Immature natural killer cell (primary cell): ENCODE data around the gene GEMIN7. TPM values are rescaled to one million over a fixed set of nuclear protein-coding genes. Genes with fewer than 3 reads are reported as not detected.

Experiments
- DNase-seq, 3 donors: peaks; one replicate each; pipeline ENCODE4 v3.0.0; 2022; ENCODE audit warnings: mixed read lengths in 1 of 3
- H3K27ac Mint-ChIP-seq, 6 donors: one replicate each; pipeline ENCODE4 v1.8.0; 2020; ENCODE audit warnings: mixed read lengths in 6 of 6, mild to moderate bottlenecking in 5 of 6, inconsistent platforms in 4 of 6, moderate library complexity in 3 of 6
- H3K27me3 Mint-ChIP-seq, 3 donors: one replicate each; pipeline ENCODE4 v1.8.0; 2020 to 2021; ENCODE audit warnings: low read depth in 3 of 3, mild to moderate bottlenecking in 3 of 3, mixed read lengths in 3 of 3, moderate library complexity in 3 of 3, inconsistent platforms in 1 of 3
- H3K36me3 Mint-ChIP-seq, 3 donors: one replicate each; pipeline ENCODE4 v1.8.0; 2020; ENCODE audit warnings: mixed read lengths in 3 of 3, inconsistent platforms in 2 of 3, mild to moderate bottlenecking in 2 of 3
- H3K4me1 Mint-ChIP-seq, 2 donors: one replicate each; pipeline ENCODE4 v1.8.0; 2020; ENCODE audit warnings: inconsistent platforms in 2 of 2, mild to moderate bottlenecking in 2 of 2, mixed read lengths in 2 of 2, moderate library complexity in 1 of 2
- H3K4me3 Mint-ChIP-seq, 5 donors: one replicate each; pipeline ENCODE4 v1.8.0; 2020; ENCODE audit warnings: mild to moderate bottlenecking in 5 of 5, mixed read lengths in 5 of 5, inconsistent platforms in 3 of 5, moderate library complexity in 3 of 5
- H3K9me3 Mint-ChIP-seq, 6 donors: one replicate each; pipeline ENCODE4 v1.8.0; 2020; ENCODE audit warnings: mild to moderate bottlenecking in 6 of 6, mixed read lengths in 6 of 6, inconsistent platforms in 4 of 6, moderate library complexity in 3 of 6
- polyA plus RNA-seq, 3 donors: library from polyadenylated mRNA; unstranded; fragments of 300-500 nt; fragmentation: Illumina TruSeq; gene quantifications; one replicate each; pipeline ENCODE4 v1.2.3, GENCODE V29; 2021

Gene GEMIN7
- polyA plus RNA-seq, 3 donors from 2014 or later = 120 to 130 (median 123) TPM

DNA sequence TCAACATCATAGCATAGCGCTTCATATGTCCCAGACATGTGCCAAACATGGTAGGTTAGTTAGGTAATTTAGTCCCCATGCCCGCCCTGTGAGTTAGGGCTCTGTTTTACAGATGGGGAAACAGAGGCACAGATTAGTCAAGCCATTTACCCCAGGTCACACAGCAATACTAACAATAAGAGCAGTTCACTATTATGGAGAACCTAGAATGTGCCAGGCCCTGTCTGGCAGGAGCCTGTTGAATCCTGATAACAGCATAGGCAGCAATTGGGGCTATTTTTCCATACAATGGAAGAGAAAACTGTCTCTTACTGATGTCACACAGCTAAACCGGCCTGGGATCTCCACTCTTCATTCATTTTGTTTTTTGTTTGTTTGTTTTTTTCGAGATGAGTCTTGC lies 7.4 kb downstream of the GEMIN7 start:
- peak overlapping the region in 4 of 5 donors; percentile 30 to 78 (median 50) for H3K4me3 Mint-ChIP-seq
- H3K36me3 Mint-ChIP-seq = peaks cover 8 to 14% (median 10%) of the 10 kb centered on the region in 3 donors
- peak overlapping the region; percentile 89 to 95 (median 90) for H3K27ac Mint-ChIP-seq
- peaks cover 8 to 17% (median 16%) of the 10 kb centered on the region in 3 donors for H3K27me3 Mint-ChIP-seq
- H3K4me1 Mint-ChIP-seq = peaks cover 62 to 68% of the 10 kb centered on the region in 2 donors
- H3K9me3 Mint-ChIP-seq = no peaks in the 10 kb centered on the region
- no peak for DNase-seq

- H3K27ac Mint-ChIP-seq = peak overlapping the region; percentile 90 to 95 (median 90)
- H3K4me3 Mint-ChIP-seq = peak overlapping the region; percentile 61 to 94 (median 78)
- H3K4me1 Mint-ChIP-seq = peaks cover 62 to 67% of the 10 kb centered on the region in 2 donors
- H3K36me3 Mint-ChIP-seq = peaks cover 4 to 9% (median 8%) of the 10 kb centered on the region in 3 donors
- peak; percentile 89 to 93 (median 91) for DNase-seq
- H3K27me3 Mint-ChIP-seq = peaks cover 7 to 21% (median 17%) of the 10 kb centered on the region in 3 donors
- H3K9me3 Mint-ChIP-seq = no peaks in the 10 kb centered on the region
These were observed 8.5 kb downstream of the GEMIN7 start for GRCh38 chr19:45087531-45087930.

- Mint-ChIP-seq H3K4me1 (peaks cover 83 to 89% of the 10 kb centered on the region in 2 donors), H3K4me3 (peak overlapping the region in 3 of 5 donors; percentile 14 to 30 (median 27))
These were observed 11.0 kb downstream of the GEMIN7 start for GRCh38 chr19:45090034-45090433.

GRCh38 chr19:45090606-45091005 lies 11.5 kb downstream of the GEMIN7 start:
- H3K27me3 Mint-ChIP-seq = peaks cover 10 to 25% (median 21%) of the 10 kb centered on the region in 3 donors
- H3K36me3 Mint-ChIP-seq = peaks cover 4 to 9% (median 5%) of the 10 kb centered on the region in 3 donors
- no peak for DNase-seq
- H3K27ac Mint-ChIP-seq = peak overlapping the region in 3 of 6 donors; percentile 12 to 28 (median 16)
- H3K4me3 Mint-ChIP-seq = peak overlapping the region in 4 of 5 donors; percentile 17 to 63 (median 22)
- peaks cover 80 to 87% of the 10 kb centered on the region in 2 donors for H3K4me1 Mint-ChIP-seq
- no peaks in the 10 kb centered on the region for H3K9me3 Mint-ChIP-seq

More at GRCh38 chr19:45090034-45090433, 11.0 kb downstream of the GEMIN7 start:
- Mint-ChIP-seq H3K27me3 (peaks cover 10 to 25% (median 21%) of the 10 kb centered on the region in 3 donors), H3K27ac (peak overlapping the region in 1 of 6 donors; percentile 57), H3K9me3 (no peaks in the 10 kb centered on the region), H3K36me3 (peaks cover 4 to 9% (median 8%) of the 10 kb centered on the region in 3 donors)
- DNase-seq = no peak

- Mint-ChIP-seq H3K9me3 (no peaks in the 10 kb centered on the region), H3K36me3 (peaks cover 4 to 9% (median 5%) of the 10 kb centered on the region in 3 donors), H3K4me3 (peak overlapping the region; percentile 91 to 98 (median 95)), H3K27ac (peak overlapping the region; percentile 90 to 99 (median 97)), H3K4me1 (peaks cover 83 to 91% of the 10 kb centered on the region in 2 donors), H3K27me3 (peaks cover 10 to 25% (median 21%) of the 10 kb centered on the region in 3 donors)
- DNase-seq = peak; percentile 96
These were observed 12.2 kb downstream of the GEMIN7 start for GRCh38 chr19:45091031-45091923.

- H3K4me1 Mint-ChIP-seq = peaks cover 78 to 82% of the 10 kb centered on the region in 2 donors
- peak within 1 kb of the TSS; percentile 90 to 99 (median 97) for H3K27ac Mint-ChIP-seq
These were observed 14.0 kb downstream of the GEMIN7 start, which contains the start of gene PPP1R37 for GRCh38 chr19:45092747-45093678. TSS of gene PPP1R37 (plus strand) at chr19:45093179. CDS start at chr19:45093326, 147 bp downstream.

GRCh38 chr19:45094137-45094536 lies 15.1 kb downstream of the GEMIN7 start:
- H3K36me3 Mint-ChIP-seq = peaks cover 4 to 5% (median 5%) of the 10 kb centered on the region in 3 donors
- DNase-seq = no peak
- peaks cover 8 to 16% (median 12%) of the 10 kb centered on the region in 3 donors for H3K27me3 Mint-ChIP-seq
- H3K4me1 Mint-ChIP-seq = peaks cover 77 to 78% of the 10 kb centered on the region in 2 donors
- no peaks in the 10 kb centered on the region for H3K9me3 Mint-ChIP-seq
- peak overlapping the region; percentile 68 to 91 (median 82) for H3K27ac Mint-ChIP-seq
- peak overlapping the region; percentile 91 to 98 (median 95) for H3K4me3 Mint-ChIP-seq

More at GRCh38 chr19:45092747-45093678, 14.0 kb downstream of the GEMIN7 start, which contains the start of gene PPP1R37:
- Mint-ChIP-seq H3K36me3 (peaks cover 4 to 5% (median 5%) of the 10 kb centered on the region in 3 donors), H3K4me3 (peak within 1 kb of the TSS; percentile 91 to 98 (median 95)), H3K27me3 (peaks cover 8 to 18% (median 15%) of the 10 kb centered on the region in 3 donors), H3K9me3 (no peaks in the 10 kb centered on the region)
- peak; percentile 90 to 95 (median 94) for DNase-seq

DNA sequence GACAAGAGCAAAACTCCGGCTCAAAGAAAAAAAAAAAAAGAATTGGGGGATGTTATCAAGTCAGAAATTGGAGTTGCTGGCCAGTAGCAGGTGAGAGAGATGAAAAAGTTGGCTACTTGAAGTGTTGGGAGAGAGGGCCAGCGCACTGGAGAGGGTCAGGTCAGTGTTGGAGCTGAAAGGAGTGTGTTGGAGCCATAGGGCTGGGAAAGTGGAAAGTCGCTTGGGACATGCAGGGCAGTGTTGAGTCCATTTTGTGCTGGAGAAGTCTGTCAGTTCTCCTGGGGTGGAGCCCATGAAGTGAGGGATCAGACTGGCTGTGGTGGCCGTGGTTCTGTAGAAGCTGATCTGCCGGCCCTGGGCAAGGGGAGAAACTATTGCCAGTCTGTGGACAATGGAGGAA lies 15.6 kb downstream of the GEMIN7 start:
- H3K9me3 Mint-ChIP-seq = no peaks in the 10 kb centered on the region
- peaks cover 4 to 5% (median 5%) of the 10 kb centered on the region in 3 donors for H3K36me3 Mint-ChIP-seq
- peak overlapping the region; percentile 19 to 91 (median 57) for H3K27ac Mint-ChIP-seq
- DNase-seq = no peak
- H3K27me3 Mint-ChIP-seq = peaks cover 8 to 16% (median 10%) of the 10 kb centered on the region in 3 donors
- H3K4me1 Mint-ChIP-seq = peaks cover 77 to 78% of the 10 kb centered on the region in 2 donors
- H3K4me3 Mint-ChIP-seq = peak overlapping the region; percentile 91 to 98 (median 95)

- Mint-ChIP-seq H3K9me3 (no peaks in the 10 kb centered on the region), H3K36me3 (peaks cover 4 to 5% (median 5%) of the 10 kb centered on the region in 3 donors), H3K27ac (peak overlapping the region; percentile 7 to 83 (median 51)), H3K4me3 (peak overlapping the region in 3 of 5 donors; percentile 2 to 3 (median 3)), H3K27me3 (peaks cover 8 to 16% (median 10%) of the 10 kb centered on the region in 3 donors), H3K4me1 (peaks cover 73 to 76% of the 10 kb centered on the region in 2 donors)
- DNase-seq = no peak
These were observed 16.7 kb downstream of the GEMIN7 start for GRCh38 chr19:45095496-45096413.

DNA sequence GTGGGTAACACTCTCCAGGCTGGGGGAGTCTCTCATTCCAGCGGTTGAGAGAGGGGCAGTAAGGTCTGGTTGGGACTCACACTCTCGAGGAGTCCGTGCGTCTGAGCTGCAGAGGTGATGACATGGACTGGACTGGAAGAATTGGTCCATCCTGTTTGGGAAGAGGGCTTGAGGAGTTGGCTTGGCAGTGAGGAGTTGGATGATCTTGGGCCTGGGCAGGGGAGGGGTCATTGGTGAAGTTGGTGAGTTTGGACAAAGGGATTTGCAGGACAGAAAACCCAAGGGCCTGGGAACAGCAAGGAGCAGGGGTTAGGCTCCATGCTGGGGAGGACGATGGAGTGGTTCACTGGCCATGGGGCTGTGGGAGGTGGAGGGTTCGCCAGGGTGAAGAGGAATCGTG lies 17.6 kb downstream of the GEMIN7 start:
- peak overlapping the region in 2 of 5 donors; percentile 7 to 52 for H3K4me3 Mint-ChIP-seq
- H3K36me3 Mint-ChIP-seq = no peaks in the 10 kb centered on the region
- peaks cover 68 to 71% of the 10 kb centered on the region in 2 donors for H3K4me1 Mint-ChIP-seq
- H3K27ac Mint-ChIP-seq = peak overlapping the region in 4 of 6 donors; percentile 1 to 47 (median 23)
- peaks cover 3 to 9% (median 3%) of the 10 kb centered on the region in 3 donors for H3K27me3 Mint-ChIP-seq
- DNase-seq = no peak
- H3K9me3 Mint-ChIP-seq = no peaks in the 10 kb centered on the region

- H3K4me1 Mint-ChIP-seq = peaks cover 65 to 66% of the 10 kb centered on the region in 2 donors
- peaks cover 3 to 6% (median 3%) of the 10 kb centered on the region in 3 donors for H3K27me3 Mint-ChIP-seq
- H3K9me3 Mint-ChIP-seq = no peaks in the 10 kb centered on the region
- H3K4me3 Mint-ChIP-seq = no peak overlapping the region
- peak overlapping the region in 1 of 6 donors; percentile 64 for H3K27ac Mint-ChIP-seq
- DNase-seq = no peak
- no peaks in the 10 kb centered on the region for H3K36me3 Mint-ChIP-seq
These were observed 18.4 kb downstream of the GEMIN7 start for GRCh38 chr19:45097450-45097775.
